NCI-H1694 treated with DMSO at 0.1 percent for 48 hours (cell line): ENCODE results near the gene WSCD1.

Experiments
- DNase-seq: peaks from one replicate; lab custom pipeline; 2025; lab: John Stamatoyannopoulos, UW

Gene WSCD1

GRCh38 chr17:6108382-6108781, 38.2 kb downstream of the WSCD1 start:
- no peak for DNase-seq

GRCh38 chr17:6108987-6109386, 38.8 kb downstream of the WSCD1 start:
- no peak for DNase-seq

- DNase-seq: no peak
Measured at GRCh38 chr17:6109536-6109935, 39.4 kb downstream of the WSCD1 start.

- no peak for DNase-seq
Measured at GRCh38 chr17:6110088-6110487, 39.9 kb downstream of the WSCD1 start.

- no peak for DNase-seq
Measured at GRCh38 chr17:6110592-6110991, 40.4 kb downstream of the WSCD1 start.

GRCh38 chr17:6120351-6120750, 50.2 kb downstream of the WSCD1 start:
- DNase-seq: no peak

- DNase-seq: no peak
Measured at GRCh38 chr17:6124856-6125255, 54.7 kb downstream of the WSCD1 start.

- no peak for DNase-seq
Measured at GRCh38 chr17:6126768-6127167, 56.6 kb downstream of the WSCD1 start.

- no peak for DNase-seq
Measured at GRCh38 chr17:6134721-6135120, 64.5 kb downstream of the WSCD1 start.

GRCh38 chr17:6135236-6135635, 65.1 kb downstream of the WSCD1 start:
- DNase-seq: peak; percentile 25

- no peak for DNase-seq
Measured at GRCh38 chr17:6135996-6136395, 65.8 kb downstream of the WSCD1 start.

- DNase-seq: no peak
Measured at GRCh38 chr17:6137716-6138502, 67.7 kb downstream of the WSCD1 start.

- DNase-seq: no peak
Measured at GRCh38 chr17:6138761-6139446, 68.7 kb downstream of the WSCD1 start.

- no peak for DNase-seq
Measured at GRCh38 chr17:6139447-6139832, 69.3 kb downstream of the WSCD1 start.

- no peak for DNase-seq
Measured at GRCh38 chr17:6140188-6140587, 70.0 kb downstream of the WSCD1 start.

- DNase-seq: no peak
Measured at GRCh38 chr17:6140728-6141330, 70.7 kb downstream of the WSCD1 start.

GRCh38 chr17:6142701-6143100, 72.5 kb downstream of the WSCD1 start:
- DNase-seq: no peak

- no peak for DNase-seq
Measured at GRCh38 chr17:6145946-6146345, 75.8 kb downstream of the WSCD1 start.

- DNase-seq: no peak
Measured at GRCh38 chr17:6147042-6147441, 76.9 kb downstream of the WSCD1 start.

GRCh38 chr17:6153375-6153774, 83.2 kb downstream of the WSCD1 start:
- DNase-seq: no peak

- DNase-seq: no peak
Measured at GRCh38 chr17:6157716-6158115, 87.5 kb downstream of the WSCD1 start.

GRCh38 chr17:6159541-6160231, 89.5 kb downstream of the WSCD1 start:
- no peak for DNase-seq

GRCh38 chr17:6160232-6160555, 90.0 kb downstream of the WSCD1 start:
- no peak for DNase-seq
